Mesothelial cell of epicardium (in vitro differentiated cells): ENCODE results near the gene FGGY. TPM values are rescaled to one million over a fixed set of nuclear protein-coding genes. Genes with fewer than 3 reads are reported as not detected.

Source experiments
- DNase-seq, 2 experiments: peaks; one replicate each; pipeline ENCODE4 v3.0.0; 2021; ENCODE audit warnings: low spot score in 2 of 2; ENCODE audit not compliant: unreplicated experiment in 2 of 2
- H3K27ac Mint-ChIP-seq: 2 replicates; pipeline ENCODE4 v1.8.0; 2021; ENCODE audit warnings: mixed read lengths
- H3K27me3 Mint-ChIP-seq: 2 replicates; pipeline ENCODE4 v1.8.0; 2021; ENCODE audit warnings: low read depth, mixed read lengths
- H3K36me3 Mint-ChIP-seq: 2 replicates; pipeline ENCODE4 v1.8.0; 2021; ENCODE audit warnings: mixed read lengths
- H3K4me1 Mint-ChIP-seq: 2 replicates; pipeline ENCODE4 v1.8.0; 2021; ENCODE audit warnings: mixed read lengths
- H3K4me3 Mint-ChIP-seq: 2 replicates; pipeline ENCODE4 v1.8.0; 2021; ENCODE audit warnings: mild to moderate bottlenecking, moderate library complexity, mixed read lengths
- H3K9me3 Mint-ChIP-seq: 2 replicates; pipeline ENCODE4 v1.8.0; 2021; ENCODE audit warnings: mixed read lengths
- total RNA-seq: library from RNA; stranded (reverse); gene quantifications from 3 replicates; pipeline ENCODE4 v1.2.1, GENCODE V29; 2021
- TF ChIP-seq, protein P1 (sequence below): fragments of 200-600 bp; sonication (generic); IDR thresholded peaks from one replicate; pipeline ENCODE4 v1.5.0; 2021; ENCODE audit warnings: antibody characterized with exemption; ENCODE audit not compliant: unreplicated experiment

FGGY gene
- total RNA-seq, 1 donor from 2014 or later, result 21.8 TPM

DNA sequence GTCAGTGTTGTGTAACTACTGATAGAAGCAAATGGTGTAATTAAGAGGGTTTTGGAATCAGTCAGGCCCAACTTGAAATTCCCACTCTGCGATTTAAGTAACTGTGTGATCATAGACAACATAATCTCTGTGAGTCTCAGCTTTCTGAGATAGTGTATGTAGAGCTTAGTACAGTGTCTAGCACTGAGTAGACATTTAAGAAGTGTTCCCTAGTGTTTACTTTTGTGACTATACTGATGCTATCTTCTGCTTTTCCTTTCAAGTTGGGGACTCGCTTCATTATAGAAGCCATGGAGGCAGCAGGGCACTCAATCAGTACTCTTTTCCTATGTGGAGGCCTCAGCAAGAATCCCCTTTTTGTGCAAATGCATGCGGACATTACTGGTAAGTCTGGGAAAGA lies 370.1 kb downstream of the FGGY start:
- no peak for DNase-seq
- Mint-ChIP-seq H3K27me3 (no peaks in the 10 kb centered on the region), H3K36me3 (peaks cover 6% of the 10 kb centered on the region), H3K27ac (peak overlapping the region; percentile 13), H3K4me1 (peaks cover 47% of the 10 kb centered on the region), H3K4me3 (no peak overlapping the region), H3K9me3 (peaks cover 3% of the 10 kb centered on the region)
- TF ChIP-seq, protein P1, sequence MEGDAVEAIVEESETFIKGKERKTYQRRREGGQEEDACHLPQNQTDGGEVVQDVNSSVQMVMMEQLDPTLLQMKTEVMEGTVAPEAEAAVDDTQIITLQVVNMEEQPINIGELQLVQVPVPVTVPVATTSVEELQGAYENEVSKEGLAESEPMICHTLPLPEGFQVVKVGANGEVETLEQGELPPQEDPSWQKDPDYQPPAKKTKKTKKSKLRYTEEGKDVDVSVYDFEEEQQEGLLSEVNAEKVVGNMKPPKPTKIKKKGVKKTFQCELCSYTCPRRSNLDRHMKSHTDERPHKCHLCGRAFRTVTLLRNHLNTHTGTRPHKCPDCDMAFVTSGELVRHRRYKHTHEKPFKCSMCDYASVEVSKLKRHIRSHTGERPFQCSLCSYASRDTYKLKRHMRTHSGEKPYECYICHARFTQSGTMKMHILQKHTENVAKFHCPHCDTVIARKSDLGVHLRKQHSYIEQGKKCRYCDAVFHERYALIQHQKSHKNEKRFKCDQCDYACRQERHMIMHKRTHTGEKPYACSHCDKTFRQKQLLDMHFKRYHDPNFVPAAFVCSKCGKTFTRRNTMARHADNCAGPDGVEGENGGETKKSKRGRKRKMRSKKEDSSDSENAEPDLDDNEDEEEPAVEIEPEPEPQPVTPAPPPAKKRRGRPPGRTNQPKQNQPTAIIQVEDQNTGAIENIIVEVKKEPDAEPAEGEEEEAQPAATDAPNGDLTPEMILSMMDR, result no peak

DNA sequence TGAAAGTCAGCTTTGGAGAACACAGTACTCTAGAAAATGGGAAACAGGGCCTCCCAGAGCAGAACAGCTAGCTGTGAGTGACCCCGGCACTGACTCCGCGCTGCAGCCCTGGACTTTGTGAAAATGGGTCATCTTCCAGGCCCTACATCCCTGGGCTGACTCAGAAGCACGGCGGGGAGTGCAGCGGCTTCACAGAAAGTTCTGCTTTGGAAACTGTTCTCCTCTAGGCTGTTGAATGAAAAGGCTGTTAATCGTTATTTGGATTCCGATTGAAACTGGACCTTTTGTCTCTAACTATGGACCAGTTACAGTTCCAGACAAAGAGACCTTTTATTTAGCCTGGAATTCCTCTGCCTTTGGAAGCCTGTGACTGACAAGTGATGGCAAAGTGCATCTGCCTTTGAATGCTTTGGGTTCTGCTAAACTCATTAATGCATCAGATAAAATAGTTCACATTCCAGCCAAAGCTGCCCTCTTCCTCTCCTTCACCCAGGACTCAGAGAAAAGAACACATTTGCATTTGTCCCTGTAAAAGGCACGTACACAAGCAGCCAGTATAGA lies 372.9 kb downstream of the FGGY start:
- peak overlapping the region; percentile 92 for H3K27ac Mint-ChIP-seq
- H3K4me1 Mint-ChIP-seq, result peaks cover 54% of the 10 kb centered on the region
- H3K36me3 Mint-ChIP-seq, result peaks cover 4% of the 10 kb centered on the region
- no peak for DNase-seq
- H3K27me3 Mint-ChIP-seq, result no peaks in the 10 kb centered on the region
- no peak overlapping the region for H3K4me3 Mint-ChIP-seq
- TF ChIP-seq, protein P1, result no peak
- H3K9me3 Mint-ChIP-seq, result peaks cover 3% of the 10 kb centered on the region

DNA sequence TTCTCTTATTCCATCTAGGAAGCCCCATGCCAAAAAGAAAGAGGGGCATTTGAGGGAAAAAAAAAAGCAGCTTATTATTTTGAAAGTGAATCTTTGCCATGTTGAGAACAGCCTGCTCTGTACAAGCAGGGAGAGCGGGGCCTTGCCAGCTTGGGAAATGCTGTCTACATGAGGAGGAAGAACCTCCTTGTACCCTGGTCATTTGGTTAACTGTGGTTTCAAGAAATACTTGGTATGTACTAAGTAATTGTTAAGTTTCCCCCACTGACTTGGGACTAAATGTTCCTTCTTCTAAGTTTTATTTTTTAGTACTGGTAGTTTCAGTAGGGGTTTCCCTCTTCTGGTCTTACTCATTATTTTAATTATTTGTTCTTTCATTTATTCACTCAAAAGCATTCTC lies 373.8 kb downstream of the FGGY start:
- Mint-ChIP-seq H3K4me1 (peaks cover 61% of the 10 kb centered on the region), H3K9me3 (peaks cover 3% of the 10 kb centered on the region), H3K27me3 (no peaks in the 10 kb centered on the region), H3K36me3 (peaks cover 4% of the 10 kb centered on the region), H3K4me3 (no peak overlapping the region), H3K27ac (peak overlapping the region; percentile 74)
- TF ChIP-seq, protein P1, result no peak
- DNase-seq, result no peak

DNA sequence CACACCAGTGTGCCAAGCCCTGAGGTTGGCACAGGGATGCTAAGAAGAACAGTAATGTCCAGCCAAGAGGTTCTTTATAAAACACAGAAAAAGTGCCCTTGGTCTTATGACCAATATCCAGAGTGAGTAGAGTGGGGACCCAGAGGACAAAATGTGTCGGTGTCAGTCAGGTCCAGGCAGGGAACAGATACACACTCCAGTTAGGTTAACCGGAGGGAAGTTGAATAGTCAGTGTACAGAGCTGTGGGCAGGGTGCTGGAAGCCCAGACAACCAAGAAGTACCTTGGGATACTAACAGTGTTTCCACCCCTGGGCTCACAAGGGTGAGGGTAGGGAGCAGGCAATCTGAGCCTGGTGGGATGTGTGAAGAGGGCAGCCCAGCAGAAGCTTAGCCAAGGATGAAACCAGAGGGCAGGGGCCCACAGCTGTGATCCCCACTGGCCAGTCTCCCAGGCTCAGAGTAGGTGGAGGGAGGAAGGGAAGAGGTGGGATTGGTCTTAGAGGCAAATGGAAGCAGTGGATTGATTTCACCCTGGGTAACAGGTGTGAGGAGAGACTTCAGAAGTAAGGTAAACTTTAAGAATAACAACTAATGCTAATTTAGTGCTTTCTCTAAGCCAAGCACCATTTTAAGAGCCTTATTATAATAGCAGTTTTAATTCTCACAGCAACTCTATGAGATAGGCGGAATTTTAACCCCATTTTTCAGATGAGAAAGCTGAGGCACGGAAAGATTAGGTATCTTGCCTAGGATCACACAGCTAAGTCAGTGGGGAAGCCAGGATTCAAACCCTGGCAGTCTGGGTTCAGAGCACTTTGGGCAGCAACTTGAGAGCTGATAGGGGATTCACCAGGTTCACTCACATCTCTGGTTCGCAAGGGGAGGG lies 374.4 kb downstream of the FGGY start:
- TF ChIP-seq, protein P1, result no peak

DNA sequence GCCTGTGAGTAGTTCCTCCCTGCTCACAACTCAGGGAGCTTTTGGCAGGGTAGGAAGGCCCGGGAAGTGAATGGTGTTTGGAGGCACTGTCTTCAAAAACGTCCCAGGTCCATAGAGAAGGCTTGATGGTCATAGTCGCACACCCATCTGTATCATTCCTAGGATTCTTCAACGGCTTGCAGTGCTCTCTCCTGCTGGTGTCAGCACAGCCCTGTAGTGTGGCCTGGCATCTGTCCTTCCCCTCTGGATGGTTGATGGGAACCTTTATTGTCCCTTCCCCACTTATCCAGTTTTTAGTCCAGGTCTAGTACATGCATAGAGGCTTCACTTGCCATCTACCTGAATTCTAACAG lies 375.0 kb downstream of the FGGY start:
- peak overlapping the region; percentile 98 for H3K27ac Mint-ChIP-seq
- H3K9me3 Mint-ChIP-seq, result no peaks in the 10 kb centered on the region
- TF ChIP-seq, protein P1, result no peak
- peaks cover 67% of the 10 kb centered on the region for H3K4me1 Mint-ChIP-seq
- DNase-seq, result no peak
- peaks cover 4% of the 10 kb centered on the region for H3K36me3 Mint-ChIP-seq
- H3K4me3 Mint-ChIP-seq, result no peak overlapping the region
- H3K27me3 Mint-ChIP-seq, result no peaks in the 10 kb centered on the region

More for the DNA sequence above, 374.4 kb downstream of the FGGY start:
- DNase-seq, result no peak
- H3K4me3 Mint-ChIP-seq, result no peak overlapping the region
- peaks cover 4% of the 10 kb centered on the region for H3K36me3 Mint-ChIP-seq
- no peaks in the 10 kb centered on the region for H3K27me3 Mint-ChIP-seq
- H3K9me3 Mint-ChIP-seq, result no peaks in the 10 kb centered on the region
- peaks cover 62% of the 10 kb centered on the region for H3K4me1 Mint-ChIP-seq
- H3K27ac Mint-ChIP-seq, result peak overlapping the region; percentile 98
